GM12878 (cell line): Measurements from ENCODE around the gene ZG16. TPM values are rescaled to one million over a fixed set of nuclear protein-coding genes. Genes with fewer than 3 reads are reported as not detected.

Experiments
- ATAC-seq: fragments of 200-7000 bp; cut with Tn5 transposase; 3 replicates; pipeline ENCODE4 v1.9.1; 2020; ENCODE audit warnings: mild to moderate bottlenecking, moderate library complexity
- BruUV-seq: library from RNA; stranded (reverse); fragments of 400-500 nt; replicated peaks from 2 replicates; lab custom pipeline; 2021; lab: Mats Ljungman, UMichigan
- CTCF ChIA-PET: fragments of 300-600 bp; sonication (Branson Sonifier 250); formaldehyde crosslinking; extraction: SDS; loops from one replicate; lab custom pipeline; 2021; ENCODE audit warnings: inconsistent platforms; lab: Yijun Ruan, JAX
- POLR2A ChIA-PET: fragments of 350-600 bp; formaldehyde crosslinking; extraction: SDS; loops from one replicate; lab custom pipeline; 2021; ENCODE audit warnings: inconsistent platforms; lab: Charles Lee
- RAD21 ChIA-PET: fragments of 300-600 bp; sonication (Branson Sonifier 250); formaldehyde crosslinking; loops from one replicate; lab custom pipeline; 2023; ENCODE audit warnings: antibody characterized with exemption; ENCODE audit not compliant: unreplicated experiment; lab: Charles Lee
- SMC1A ChIA-PET: fragments of 300-600 bp; sonication (Branson Sonifier 250); formaldehyde crosslinking; loops from one replicate; lab custom pipeline; 2023; ENCODE audit not compliant: unreplicated experiment, uncharacterized antibody; lab: Charles Lee
- DNase-seq: peaks from one replicate; pipeline ENCODE4 v3.0.0-alpha.2; 2011; ENCODE audit warnings: low read depth, low spot score
- FAIRE-seq: peaks from 3 replicates; lab custom pipeline; 2011; peaks lifted over from hg19 to GRCh38; lab: Jason Lieb, UNC
- H2AFZ ChIP-seq: 2 replicates; pipeline ENCODE4 v1.6.0; 2011; ENCODE audit warnings: low read depth, low read length, control low read depth; ENCODE audit not compliant: control insufficient read depth
- H3K27ac ChIP-seq: 2 replicates; pipeline ENCODE4 v1.5.1; 2011; ENCODE audit warnings: control low read depth; ENCODE audit not compliant: control insufficient read depth, insufficient read depth
- H3K27me3 ChIP-seq, 2 experiments: replicated peaks in 1 of 2; 2 replicates each; pipeline versions ENCODE4 v1.6.0 to v1.6.1; 2011; ENCODE audit warnings: low read length in 1 of 2; ENCODE audit not compliant: control insufficient read depth in 2 of 2, insufficient read depth in 2 of 2
- H3K36me3 ChIP-seq, 2 experiments: 2 replicates each; pipeline ENCODE4 v1.5.1; 2011; ENCODE audit warnings: low read length in 1 of 2; ENCODE audit not compliant: control insufficient read depth in 2 of 2, insufficient read depth in 2 of 2
- H3K4me1 ChIP-seq: 2 replicates; pipeline ENCODE4 v1.6.1; 2011; ENCODE audit warnings: mild to moderate bottlenecking, low read length, moderate library complexity, mixed read lengths; ENCODE audit not compliant: control insufficient read depth, insufficient read depth
- H3K4me2 ChIP-seq: 2 replicates; pipeline ENCODE4 v1.6.0; 2011; ENCODE audit warnings: control low read depth; ENCODE audit not compliant: control insufficient read depth, insufficient read depth
- H3K4me3 ChIP-seq: fragments of 200-600 bp; sonication (generic); 2 replicates; pipeline ENCODE4 v1.5.1; 2016
- H3K79me2 ChIP-seq: 2 replicates; pipeline ENCODE4 v1.6.0; 2011; ENCODE audit warnings: low read length; ENCODE audit not compliant: control insufficient read depth, insufficient read depth
- H3K9ac ChIP-seq: 2 replicates; pipeline ENCODE4 v1.8.0; 2011; ENCODE audit warnings: low read length, control low read depth, mixed read lengths; ENCODE audit not compliant: control insufficient read depth, insufficient read depth
- H3K9me3 ChIP-seq: replicated peaks from 3 replicates; pipeline ENCODE4 v1.5.1; 2011; ENCODE audit warnings: mild to moderate bottlenecking, low read length; ENCODE audit not compliant: control insufficient read depth, insufficient read depth
- H4K20me1 ChIP-seq: 2 replicates; pipeline ENCODE4 v1.6.0; 2011; ENCODE audit not compliant: control insufficient read depth, insufficient read depth
- CREB1 ChIP-seq: IDR thresholded peaks from 2 replicates; pipeline ENCODE4 v1.6.1; 2012; ENCODE audit warnings: low read depth, mild to moderate bottlenecking, inconsistent platforms
- POU2F2 ChIP-seq: IDR thresholded peaks from 3 replicates; pipeline ENCODE4 v1.6.1; 2011; ENCODE audit warnings: low read depth, mild to moderate bottlenecking, low read length, borderline replicate concordance
- WGBS: methylation state at CpG from one replicate; pipeline ENCODE4 v1.1.6; 2016; ENCODE audit warnings: low lambda C conversion rate; ENCODE audit not compliant: insufficient replicate concordance, insufficient coverage; ENCODE audit errors: missing lambda C conversion rate; 5-methylcytosine and 5-hydroxymethylcytosine counted together
- in situ Hi-C: fragments of 300-500 bp; cut with MboI; formaldehyde crosslinking; loops from 9 replicates; pipeline ENCODE4 v1.14.3; 2018; ENCODE audit warnings: mixed read lengths
- intact Hi-C: fragments of 100-400 bp; cut with micrococcal nuclease; formaldehyde crosslinking; loops from one replicate; pipeline ENCODE4 v1.14.2; 2022; ENCODE audit not compliant: unreplicated experiment
- polyA plus RNA-seq, 11 experiments: library from polyadenylated mRNA; depleted of rRNA in 4 of 11; unstranded in 6 of 11; stranded (reverse) in 5 of 11; fragments of >200 nt; fragmentation: Nextera tagmentation in 4 of 11; fragmentation: Illumina TruSeq in 1 of 11; extraction: Ambion mirVana in 4 of 11; extraction: Trizol in 1 of 11; gene quantifications; 1 replicate in 1 of 11; 2 replicates in 10 of 11; pipeline versions ENCODE4 v1.2.1 to v1.2.3, GENCODE V29; 2011 to 2016; ENCODE audit warnings: inconsistent platforms in 2 of 11, missing spikeins in 2 of 11, low read depth in 1 of 11
- total RNA-seq, 4 experiments: library from RNA; depleted of rRNA in 3 of 4; stranded (reverse); fragments of >200 nt in 3 of 4; fragmentation: Illumina TruSeq in 1 of 4; extraction: Trizol in 1 of 4; gene quantifications; 2 replicates each; pipeline versions ENCODE4 v1.2.1 to v1.2.3, GENCODE V29; 2013 to 2021

Gene ZG16
- total and polyA plus RNA-seq, 10 of the 15 experiments (the other 5 are each of a cell fraction or from before 2014, with no cell fraction given): not detected

DNA sequence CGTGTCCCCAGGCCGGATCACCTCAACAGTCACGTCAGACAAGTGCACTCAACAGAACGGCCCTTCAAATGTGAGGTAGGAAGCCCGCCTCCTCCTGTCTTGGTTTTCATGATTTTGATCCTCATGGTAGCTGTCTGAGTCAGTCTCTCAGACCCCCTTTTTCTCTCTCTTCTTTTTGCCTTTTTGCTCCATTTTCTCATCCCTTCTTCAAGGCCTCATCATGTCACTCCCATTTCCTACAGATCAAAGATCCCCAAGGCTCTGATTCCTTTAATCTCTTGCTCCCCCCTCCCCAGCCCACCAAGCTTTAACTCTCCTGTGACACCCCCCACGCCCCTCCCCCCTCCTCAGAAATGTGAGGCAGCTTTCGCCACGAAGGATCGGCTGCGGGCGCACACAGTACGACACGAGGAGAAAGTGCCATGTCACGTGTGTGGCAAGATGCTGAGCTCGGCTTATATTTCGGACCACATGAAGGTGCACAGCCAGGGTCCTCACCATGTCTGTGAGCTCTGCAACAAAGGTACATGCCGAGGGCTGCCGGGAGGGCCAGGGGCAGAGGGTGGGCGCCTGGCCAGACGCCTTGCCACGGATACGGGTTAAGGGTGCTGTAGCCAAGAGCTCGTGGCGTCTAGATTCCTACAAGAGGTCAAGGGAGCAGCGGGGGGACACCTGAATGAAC, 30.3 kb downstream of the ZG16 start:
- Histone ChIP-seq H3K4me3 (peak overlapping the region; percentile 79), H4K20me1 (no peaks in the 10 kb centered on the region), H3K27me3 (no peaks in the 10 kb centered on the region), H3K36me3 (peaks cover 9 to 14% of the 10 kb centered on the region in 2 experiments; a peak in 3 of 4 replicates), H3K27ac (peak overlapping the region; percentile 86), H3K4me2 (peak overlapping the region; percentile 96), H3K9me3 (no peaks in the 10 kb centered on the region), H3K9ac (peak overlapping the region; percentile 85), H2AFZ (no peak overlapping the region), H3K4me1 (peaks cover 31% of the 10 kb centered on the region), H3K79me2 (peaks cover 32% of the 10 kb centered on the region)
- BruUV-seq: no TSS peak
- intact Hi-C loops (loop anchor here (1.0 to 5.0 kb wide), 2 partner anchors 9 to 106 kb away; no protein-coding TSS in a partner anchor), in situ Hi-C loops (no loop called here)
- CTCF ChIA-PET: interaction anchor here (0.6 to 2.5 kb wide), 14 partner anchors 7 to 210 kb away, joined by 3 to 31 read pairs (median 4); partner anchors contain the start of genes KIF22, MVP and PAGR1
- TF ChIP-seq CREB1 (no peak), POU2F2 (peak; percentile 25; the same call in 1 of the 3 replicates)
- DNase-seq: no peak
- POLR2A ChIA-PET: interaction anchor here (0.8 to 4.0 kb wide), 10 partner anchors 7 to 245 kb away, joined by 3 to 40 read pairs (median 6); partner anchors contain the start of genes KIF22, MVP and PAGR1
- peak; percentile 70 for FAIRE-seq
- no peak for ATAC-seq
- SMC1A ChIA-PET: interaction anchor here (0.7 to 2.9 kb wide), 6 partner anchors 9 to 119 kb away, joined by 3 to 17 read pairs (median 6); partner anchors contain the start of gene KIF22
- WGBS: 52% methylated on average over 25 of the region's 25 CpGs
- RAD21 ChIA-PET: interaction anchor here (1.1 to 2.4 kb wide), 11 partner anchors 8 to 224 kb away, joined by 3 to 31 read pairs (median 6); partner anchors contain the start of genes KIF22, MVP and PAGR1
